HL-60 (cell line): ENCODE data around the gene CTXN3.

Experiments
- DNase-seq, 2 experiments: peaks; one replicate each; pipeline ENCODE4 v3.0.0-alpha.2; 2010 to 2020; ENCODE audit warnings: low read depth in 1 of 2, low spot score in 1 of 2
- H3K27ac ChIP-seq: fragments of 250-450 bp; sonication (Bioruptor Pico); replicated peaks from 2 replicates; pipeline ENCODE4 v1.5.1; 2020; ENCODE audit warnings: mild to moderate bottlenecking, moderate library complexity
- H3K27me3 ChIP-seq: fragments of 250-450 bp; sonication (Bioruptor Pico); 2 replicates; pipeline ENCODE4 v1.5.1; 2021; ENCODE audit warnings: mild to moderate bottlenecking, moderate library complexity; ENCODE audit not compliant: insufficient read depth, poor library complexity, severe bottlenecking
- H3K4me3 ChIP-seq: replicated peaks from 2 replicates; pipeline ENCODE4 v1.5.1; 2011; ENCODE audit warnings: mild to moderate bottlenecking, control low read depth, low read length; ENCODE audit not compliant: insufficient read depth
- CTCF ChIP-seq: IDR thresholded peaks from one replicate; pipeline ENCODE4 v1.5.1; 2011; ENCODE audit warnings: low read length, control low read depth, inconsistent platforms; ENCODE audit not compliant: insufficient read depth
- GABPA ChIP-seq: IDR thresholded peaks from 2 replicates; pipeline ENCODE4 v1.6.1; 2012; ENCODE audit warnings: low read depth
- POLR2AphosphoS5 ChIP-seq: IDR thresholded peaks from 2 replicates; pipeline ENCODE4 v1.6.1; 2012; ENCODE audit warnings: low read depth
- REST ChIP-seq: IDR thresholded peaks from 2 replicates; pipeline ENCODE4 v1.6.1; 2012; ENCODE audit warnings: low read depth; ENCODE audit not compliant: insufficient replicate concordance
- SPI1 ChIP-seq: IDR thresholded peaks from 2 replicates; pipeline ENCODE4 v1.6.1; 2012; ENCODE audit warnings: low read depth, mild to moderate bottlenecking, borderline replicate concordance
- long read RNA-seq: library from polyadenylated mRNA; unstranded; transcript quantifications from one replicate; pipeline ENCODE4 v2.0.0, GENCODE V29; 2020

CTXN3 gene
- long read RNA-seq: 0 reads

GRCh38 chr5:127649018-127649439, at the start of gene CTXN3:
CTXN3 (plus strand) TSS chr5:127649082; CDS start chr5:127657522, 8,440 bp downstream.
- no peak within 1 kb of the TSS for H3K4me3 ChIP-seq
- H3K27me3 ChIP-seq: no peaks in the 10 kb centered on the region
- TF ChIP-seq SPI1 (no peak), CTCF (no peak), GABPA (no peak), POLR2AphosphoS5 (no peak), REST (no peak)
- no peak within 1 kb of the TSS for H3K27ac ChIP-seq
- no peak for DNase-seq

GRCh38 chr5:127599320-127599719, 49.6 kb upstream of the CTXN3 start:
- no peak overlapping the region for H3K27ac ChIP-seq
- DNase-seq: no peak
- no peak for TF ChIP-seq CTCF
- TF ChIP-seq GABPA: no peak
- no peak for TF ChIP-seq SPI1
- TF ChIP-seq POLR2AphosphoS5: no peak
- no peak for TF ChIP-seq REST
- no peak overlapping the region for H3K4me3 ChIP-seq
- H3K27me3 ChIP-seq: no peaks in the 10 kb centered on the region

- Histone ChIP-seq H3K27ac (no peak overlapping the region), H3K4me3 (no peak overlapping the region), H3K27me3 (no peaks in the 10 kb centered on the region)
- no peak for TF ChIP-seq CTCF
- TF ChIP-seq POLR2AphosphoS5: no peak
- no peak for TF ChIP-seq SPI1
- TF ChIP-seq REST: no peak
- TF ChIP-seq GABPA: no peak
- no peak for DNase-seq
Observed at GRCh38 chr5:127599847-127600246, 49.0 kb upstream of the CTXN3 start.
